Panc1 (cell line): ENCODE data around the gene TOGARAM1. TPM values are rescaled to one million over a fixed set of nuclear protein-coding genes. Genes with fewer than 3 reads are reported as not detected.

ENCODE experiments used
- ATAC-seq: fragments of 200-7000 bp; cut with Tn5 transposase; 2 replicates; pipeline ENCODE4 v1.9.1; 2020; ENCODE audit warnings: mild to moderate bottlenecking, moderate library complexity
- BruUV-seq: library from RNA; stranded (reverse); fragments of 400-500 nt; replicated peaks from 2 replicates; lab custom pipeline; 2021; lab: Mats Ljungman, UMichigan
- CTCF ChIA-PET: fragments of 300-600 bp; sonication (Branson Sonifier 250); formaldehyde crosslinking; loops from one replicate; lab custom pipeline; 2022; ENCODE audit warnings: antibody characterized with exemption; lab: Charles Lee
- POLR2A ChIA-PET: fragments of 300-600 bp; sonication (Branson Sonifier 250); formaldehyde crosslinking; loops from one replicate; lab custom pipeline; 2022; ENCODE audit warnings: antibody characterized with exemption; lab: Charles Lee
- DNase-seq: peaks from one replicate; pipeline ENCODE4 v3.0.0-alpha.2; 2010; ENCODE audit warnings: low read depth, low spot score
- H3K27ac ChIP-seq: 2 replicates; pipeline ENCODE4 v1.5.1; 2011; ENCODE audit warnings: mild to moderate bottlenecking, low read length, inconsistent platforms
- H3K27me3 ChIP-seq: fragments of 200-500 bp; sonication (Bioruptor generic); 2 replicates; pipeline ENCODE4 v1.6.0; 2014; ENCODE audit warnings: low read length, inconsistent platforms; ENCODE audit not compliant: control insufficient read depth, insufficient read depth
- H3K36me3 ChIP-seq: fragments of 200-500 bp; sonication (Bioruptor generic); 2 replicates; pipeline ENCODE4 v1.5.1; 2014; ENCODE audit warnings: inconsistent platforms, mild to moderate bottlenecking, low read length, moderate library complexity; ENCODE audit not compliant: control insufficient read depth, insufficient read depth
- H3K4me1 ChIP-seq: 2 replicates; pipeline ENCODE4 v1.5.1; 2011; ENCODE audit warnings: inconsistent platforms, mild to moderate bottlenecking, low read length, moderate library complexity; ENCODE audit not compliant: control insufficient read depth, insufficient read depth
- H3K4me3 ChIP-seq, 2 experiments: 2 replicates each; pipeline ENCODE4 v1.5.1; 2011 to 2012; ENCODE audit warnings: low read depth in 2 of 2, low read length in 2 of 2, mild to moderate bottlenecking in 2 of 2, inconsistent platforms in 1 of 2, moderate library complexity in 1 of 2
- H3K9me3 ChIP-seq: fragments of 200-500 bp; sonication (Bioruptor generic); 2 replicates; pipeline ENCODE4 v1.5.1; 2014; ENCODE audit warnings: low read depth, mild to moderate bottlenecking, inconsistent platforms, low read length, moderate library complexity; ENCODE audit not compliant: control insufficient read depth, insufficient read depth
- POLR2AphosphoS5 ChIP-seq: IDR thresholded peaks from 2 replicates; pipeline ENCODE4 v1.6.1; 2012; ENCODE audit warnings: mild to moderate bottlenecking, low read depth, low read length, moderate library complexity
- SIN3A ChIP-seq: IDR thresholded peaks from 2 replicates; pipeline ENCODE4 v1.6.1; 2012; ENCODE audit warnings: low read depth, mild to moderate bottlenecking, low read length, moderate library complexity, borderline replicate concordance; ENCODE audit not compliant: insufficient read depth
- TCF7L2 ChIP-seq: IDR thresholded peaks from 2 replicates; pipeline ENCODE4 v1.6.1; 2011; ENCODE audit warnings: mild to moderate bottlenecking, low read depth, low read length, inconsistent platforms
- in situ Hi-C: cut with HindIII; loops from 2 replicates; pipeline ENCODE4 v1.10.0; 2016; ENCODE audit warnings: low sequenced_read_pairs, low pct_unique_long_range_greater_than_20kb
- intact Hi-C: fragments of 100-400 bp; cut with micrococcal nuclease; formaldehyde crosslinking; loops from one replicate; pipeline ENCODE4 v1.10.0; 2022; ENCODE audit not compliant: unreplicated experiment
- total RNA-seq: library from RNA; stranded (reverse); gene quantifications from one replicate; pipeline ENCODE4 v1.2.1, GENCODE V29; 2021; ENCODE audit not compliant: unreplicated experiment
- TF ChIP-seq, protein P1 (sequence below): fragments of 450-650 bp; IDR thresholded peaks from 2 replicates; pipeline ENCODE4 v1.5.1; 2017; ENCODE audit warnings: mild to moderate bottlenecking
- TF ChIP-seq, protein P2 (sequence below), 2 experiments: IDR thresholded peaks; 2 replicates each; pipeline ENCODE4 v1.6.1; 2011 to 2012; ENCODE audit warnings: low read depth in 2 of 2, control low read depth in 1 of 2, low read length in 1 of 2, mild to moderate bottlenecking in 1 of 2, moderate library complexity in 1 of 2; ENCODE audit not compliant: insufficient read depth in 1 of 2

The TOGARAM1 gene
- total RNA-seq, 1 experiment from 2014 or later: 11.6 TPM

GRCh38 chr14:45066667-45067066, 104.7 kb downstream of the TOGARAM1 start:
- DNase-seq: no peak
- TF ChIP-seq POLR2AphosphoS5 (no peak), TCF7L2 (no peak), SIN3A (no peak)
- TF ChIP-seq, protein P1, sequence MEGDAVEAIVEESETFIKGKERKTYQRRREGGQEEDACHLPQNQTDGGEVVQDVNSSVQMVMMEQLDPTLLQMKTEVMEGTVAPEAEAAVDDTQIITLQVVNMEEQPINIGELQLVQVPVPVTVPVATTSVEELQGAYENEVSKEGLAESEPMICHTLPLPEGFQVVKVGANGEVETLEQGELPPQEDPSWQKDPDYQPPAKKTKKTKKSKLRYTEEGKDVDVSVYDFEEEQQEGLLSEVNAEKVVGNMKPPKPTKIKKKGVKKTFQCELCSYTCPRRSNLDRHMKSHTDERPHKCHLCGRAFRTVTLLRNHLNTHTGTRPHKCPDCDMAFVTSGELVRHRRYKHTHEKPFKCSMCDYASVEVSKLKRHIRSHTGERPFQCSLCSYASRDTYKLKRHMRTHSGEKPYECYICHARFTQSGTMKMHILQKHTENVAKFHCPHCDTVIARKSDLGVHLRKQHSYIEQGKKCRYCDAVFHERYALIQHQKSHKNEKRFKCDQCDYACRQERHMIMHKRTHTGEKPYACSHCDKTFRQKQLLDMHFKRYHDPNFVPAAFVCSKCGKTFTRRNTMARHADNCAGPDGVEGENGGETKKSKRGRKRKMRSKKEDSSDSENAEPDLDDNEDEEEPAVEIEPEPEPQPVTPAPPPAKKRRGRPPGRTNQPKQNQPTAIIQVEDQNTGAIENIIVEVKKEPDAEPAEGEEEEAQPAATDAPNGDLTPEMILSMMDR: no peak
- TF ChIP-seq, protein P2, sequence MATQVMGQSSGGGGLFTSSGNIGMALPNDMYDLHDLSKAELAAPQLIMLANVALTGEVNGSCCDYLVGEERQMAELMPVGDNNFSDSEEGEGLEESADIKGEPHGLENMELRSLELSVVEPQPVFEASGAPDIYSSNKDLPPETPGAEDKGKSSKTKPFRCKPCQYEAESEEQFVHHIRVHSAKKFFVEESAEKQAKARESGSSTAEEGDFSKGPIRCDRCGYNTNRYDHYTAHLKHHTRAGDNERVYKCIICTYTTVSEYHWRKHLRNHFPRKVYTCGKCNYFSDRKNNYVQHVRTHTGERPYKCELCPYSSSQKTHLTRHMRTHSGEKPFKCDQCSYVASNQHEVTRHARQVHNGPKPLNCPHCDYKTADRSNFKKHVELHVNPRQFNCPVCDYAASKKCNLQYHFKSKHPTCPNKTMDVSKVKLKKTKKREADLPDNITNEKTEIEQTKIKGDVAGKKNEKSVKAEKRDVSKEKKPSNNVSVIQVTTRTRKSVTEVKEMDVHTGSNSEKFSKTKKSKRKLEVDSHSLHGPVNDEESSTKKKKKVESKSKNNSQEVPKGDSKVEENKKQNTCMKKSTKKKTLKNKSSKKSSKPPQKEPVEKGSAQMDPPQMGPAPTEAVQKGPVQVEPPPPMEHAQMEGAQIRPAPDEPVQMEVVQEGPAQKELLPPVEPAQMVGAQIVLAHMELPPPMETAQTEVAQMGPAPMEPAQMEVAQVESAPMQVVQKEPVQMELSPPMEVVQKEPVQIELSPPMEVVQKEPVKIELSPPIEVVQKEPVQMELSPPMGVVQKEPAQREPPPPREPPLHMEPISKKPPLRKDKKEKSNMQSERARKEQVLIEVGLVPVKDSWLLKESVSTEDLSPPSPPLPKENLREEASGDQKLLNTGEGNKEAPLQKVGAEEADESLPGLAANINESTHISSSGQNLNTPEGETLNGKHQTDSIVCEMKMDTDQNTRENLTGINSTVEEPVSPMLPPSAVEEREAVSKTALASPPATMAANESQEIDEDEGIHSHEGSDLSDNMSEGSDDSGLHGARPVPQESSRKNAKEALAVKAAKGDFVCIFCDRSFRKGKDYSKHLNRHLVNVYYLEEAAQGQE (IDR thresholded peaks at IDR 0.05; ENCODE audit: insufficient read depth in 1 of 2, low read depth in 2 of 2, low read length in 1 of 2): no peak
- BruUV-seq: no TSS peak
- Histone ChIP-seq H3K9me3 (no peaks in the 10 kb centered on the region), H3K27me3 (no peaks in the 10 kb centered on the region), H3K36me3 (no peaks in the 10 kb centered on the region), H3K4me3 (no peak overlapping the region), H3K4me1 (no peaks in the 10 kb centered on the region), H3K27ac (no peak overlapping the region)
- in situ Hi-C loops: no loop called here
- ChIA-PET POLR2A (no interaction called here), CTCF (no interaction called here)
- no peak for ATAC-seq
- intact Hi-C loops: no loop called here

GRCh38 chr14:45068396-45068795, 106.4 kb downstream of the TOGARAM1 start:
- ATAC-seq (no peak), DNase-seq (no peak)
- no peak overlapping the region for H3K4me3 ChIP-seq
- TF ChIP-seq, protein P1: no peak
- ChIA-PET CTCF (no interaction called here), POLR2A (no interaction called here)
- H3K4me1 ChIP-seq: no peaks in the 10 kb centered on the region
- H3K9me3 ChIP-seq: no peaks in the 10 kb centered on the region
- in situ Hi-C loops (no loop called here), intact Hi-C loops (no loop called here)
- no peaks in the 10 kb centered on the region for H3K36me3 ChIP-seq
- BruUV-seq: no TSS peak
- no peaks in the 10 kb centered on the region for H3K27me3 ChIP-seq
- no peak overlapping the region for H3K27ac ChIP-seq

DNA sequence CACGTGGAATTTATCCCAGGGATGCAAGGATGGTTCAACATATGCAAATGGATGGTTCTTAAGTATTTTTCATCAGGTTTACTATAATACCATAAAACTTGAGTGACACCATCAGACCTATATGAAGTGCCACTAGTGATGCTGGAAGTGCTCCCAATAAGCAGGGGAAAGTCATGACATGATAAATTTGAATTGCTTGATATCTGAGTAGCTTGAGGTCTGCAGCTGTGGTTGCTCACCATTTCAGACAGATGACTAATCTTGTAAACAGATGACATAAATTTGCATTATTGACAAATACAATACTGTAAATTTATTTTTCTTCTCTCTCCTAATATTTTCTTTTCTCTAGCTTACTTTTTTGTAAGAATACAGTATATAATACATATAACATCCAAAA, 108.2 kb downstream of the TOGARAM1 start:
- no peak overlapping the region for H3K27ac ChIP-seq
- no TSS peak for BruUV-seq
- intact Hi-C loops (no loop called here), in situ Hi-C loops (no loop called here)
- H3K4me1 ChIP-seq: no peaks in the 10 kb centered on the region
- H3K27me3 ChIP-seq: no peaks in the 10 kb centered on the region
- no peaks in the 10 kb centered on the region for H3K36me3 ChIP-seq
- ChIA-PET POLR2A (no interaction called here), CTCF (no interaction called here)
- DNase-seq: no peak
- TF ChIP-seq, protein P2 (IDR thresholded peaks at IDR 0.05; ENCODE audit: insufficient read depth in 1 of 2, low read depth in 2 of 2, low read length in 1 of 2): no peak
- TF ChIP-seq TCF7L2 (no peak), SIN3A (no peak)
- ATAC-seq: no peak
- no peak overlapping the region for H3K4me3 ChIP-seq
- H3K9me3 ChIP-seq: no peaks in the 10 kb centered on the region
